Activated T-helper 9 cell treated with anti-CD3 and anti-CD28 coated beads, Interleukin-2, amount 50 U/mL, for 16 hours (primary cell): ENCODE data around the gene ME2.
"Not testable (repeated sequence)": the region's sequence is repeated elsewhere in the genome, so short reads cannot be mapped to it uniquely, and the experiment has no call there.

Experiments
- DNase-seq: peaks from one replicate; pipeline ENCODE4 v3.0.0-alpha.2; 2020; ENCODE audit warnings: low read depth

Gene ME2

DNA sequence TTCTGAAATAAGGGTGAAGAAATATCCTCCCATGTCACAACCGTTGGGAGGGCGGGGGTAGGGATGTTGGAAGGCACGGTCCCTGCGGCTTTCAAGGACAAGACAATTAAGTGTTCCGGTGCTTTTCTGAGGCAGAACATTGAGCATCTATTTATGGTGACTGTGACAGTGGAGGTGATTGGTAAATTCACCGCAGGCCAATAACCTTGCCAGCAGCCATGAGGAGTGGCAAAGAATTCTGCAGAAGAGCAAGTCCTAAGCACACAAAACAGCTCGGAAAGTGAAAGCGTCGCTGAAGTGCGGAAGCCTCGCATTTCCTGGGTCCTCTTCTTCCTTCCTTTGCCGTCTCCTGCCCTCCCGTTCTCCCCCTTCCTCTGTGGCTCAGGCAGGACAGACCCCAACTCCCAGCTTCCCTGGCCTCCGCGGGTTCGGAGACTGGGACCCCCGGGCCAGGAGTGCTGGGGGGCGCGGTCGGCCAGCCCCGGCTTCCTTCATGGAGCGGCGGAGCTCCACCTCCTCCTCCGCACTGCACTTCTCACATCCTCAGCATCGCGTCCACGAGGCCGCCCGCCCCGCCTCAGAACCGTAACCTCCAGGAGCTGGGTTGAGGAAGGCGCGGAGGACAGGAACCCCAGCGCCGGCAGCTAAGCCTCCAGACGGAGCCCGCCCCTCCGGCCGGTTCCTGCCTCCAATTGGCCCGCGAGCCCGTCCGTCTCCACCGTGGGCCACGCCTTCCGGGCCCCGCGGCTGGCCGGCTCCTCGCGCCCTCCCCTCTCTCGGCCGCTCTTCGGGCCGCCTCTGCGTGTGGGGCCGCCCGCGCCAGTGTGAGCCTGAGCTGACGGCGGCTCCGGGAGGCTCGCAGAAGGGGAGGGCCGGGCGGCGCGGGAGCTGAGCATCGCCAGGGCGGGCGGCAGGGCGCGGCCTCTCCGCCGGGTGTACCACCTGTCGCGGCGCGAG, at the start of gene ME2:
TSS of gene ME2 (plus strand) at position 774 of the 957 bp plus-strand sequence. CDS start 16,703 bp downstream, outside the sequence.
- peak; percentile 85 for DNase-seq

DNA sequence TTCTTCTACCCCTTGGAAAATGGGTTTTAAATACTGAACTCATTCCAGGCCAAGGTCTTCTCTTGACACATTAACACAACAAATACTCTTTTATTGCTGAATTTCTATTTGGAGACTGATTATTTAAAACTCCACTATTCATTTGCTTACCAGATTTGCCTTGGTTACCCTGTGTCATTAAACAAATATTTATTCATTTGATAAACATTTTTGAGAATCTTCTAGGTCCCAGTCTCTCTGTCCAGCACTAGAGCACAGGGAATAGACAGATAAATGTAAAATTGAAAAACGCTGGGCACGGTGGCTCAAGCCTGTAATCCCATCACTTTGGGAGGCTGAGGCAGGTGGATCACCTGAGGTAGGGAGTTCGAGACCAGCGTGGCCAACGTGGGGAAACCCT, 49.3 kb upstream of the ME2 start:
- DNase-seq = no peak

- DNase-seq = no peak
Observed at GRCh38 chr18:50830544-50830943, 48.4 kb upstream of the ME2 start.

- no peak for DNase-seq
Observed at GRCh38 chr18:50832754-50833153, 46.2 kb upstream of the ME2 start.

DNA sequence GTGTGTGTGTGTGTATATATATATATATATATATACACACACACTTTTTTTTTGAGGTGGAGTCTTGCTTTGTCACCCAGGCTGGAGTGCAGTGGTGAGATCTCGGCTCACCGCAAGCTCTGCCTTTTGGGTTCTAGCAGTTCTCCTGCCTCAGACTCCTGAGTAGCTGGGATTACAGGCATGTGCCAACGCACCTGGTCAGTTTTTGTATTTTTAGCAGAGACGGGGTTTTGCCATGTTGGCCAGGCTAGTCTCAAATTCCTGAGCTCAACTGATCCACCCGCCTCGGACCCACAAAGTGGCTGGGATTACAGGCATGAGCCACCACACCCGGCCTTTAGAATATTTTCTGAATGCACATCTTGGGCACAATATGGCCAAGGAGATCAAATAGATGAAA, 45.4 kb upstream of the ME2 start:
- not testable (repeated sequence) for DNase-seq

- no peak for DNase-seq
Observed at GRCh38 chr18:50836521-50836957, 42.4 kb upstream of the ME2 start.

GRCh38 chr18:50839341-50839740, 39.6 kb upstream of the ME2 start:
- no peak for DNase-seq

DNA sequence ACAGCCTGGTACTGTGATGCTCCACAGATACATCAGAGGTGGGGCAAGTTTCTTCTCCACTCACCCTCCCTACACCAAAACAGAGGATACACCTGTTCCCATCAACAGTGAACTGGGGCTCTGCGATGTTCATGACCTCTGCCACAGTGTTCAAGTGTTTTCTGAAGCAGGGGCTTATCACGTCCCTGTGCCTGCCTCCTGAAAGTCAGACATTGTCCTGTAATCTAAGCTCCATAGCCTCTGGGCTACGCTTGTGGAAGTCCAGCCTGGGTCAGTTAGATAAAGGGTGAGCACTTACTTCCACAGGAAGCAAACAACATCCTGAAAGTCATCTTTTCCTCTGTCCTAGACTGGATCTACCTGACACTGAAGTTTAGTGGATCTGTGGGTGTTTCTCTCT, 38.9 kb upstream of the ME2 start:
- no peak for DNase-seq

DNA sequence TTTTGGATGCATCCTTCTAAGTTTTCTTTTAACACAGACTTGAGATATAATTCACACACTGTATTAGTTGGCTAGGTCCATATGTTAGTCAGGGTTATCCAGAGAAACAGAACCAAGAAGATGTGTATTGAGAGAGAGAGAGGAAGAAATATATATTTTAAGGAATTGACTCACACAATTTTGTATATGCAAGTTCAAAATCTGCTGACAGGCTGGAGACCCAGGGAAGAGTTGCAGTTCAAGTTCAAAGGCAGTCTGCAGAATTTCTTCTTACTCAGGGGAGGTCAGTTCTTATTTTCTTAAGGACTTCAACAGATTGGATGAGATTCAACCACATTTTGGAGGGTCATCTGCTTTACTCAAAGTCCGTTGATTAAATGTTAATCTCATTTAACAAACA, 36.1 kb upstream of the ME2 start:
- DNase-seq = no peak

DNA sequence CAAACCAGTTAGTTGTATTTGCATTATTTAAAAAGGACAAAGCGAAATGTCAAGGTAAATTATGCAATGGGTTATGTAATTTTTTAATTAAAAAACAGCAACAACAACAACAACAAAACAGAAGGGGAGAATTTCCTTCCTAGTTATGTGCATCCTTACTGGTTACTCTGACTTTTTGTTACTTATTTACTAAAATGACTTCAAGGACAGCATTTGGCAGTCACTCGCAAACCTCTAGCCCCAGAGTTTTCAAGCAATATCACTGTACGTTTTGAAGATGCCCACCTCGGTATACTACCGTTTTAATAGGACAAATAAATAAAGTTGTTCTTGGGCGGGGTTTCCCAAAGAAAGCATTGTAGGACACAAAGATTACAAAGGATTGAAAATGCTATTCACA, 34.4 kb upstream of the ME2 start:
- no peak for DNase-seq

GRCh38 chr18:50844960-50845359, 34.0 kb upstream of the ME2 start:
- DNase-seq = no peak

GRCh38 chr18:50847192-50847591, 31.7 kb upstream of the ME2 start:
- DNase-seq = no peak

- DNase-seq = no peak
Observed at GRCh38 chr18:50848061-50848551, 30.8 kb upstream of the ME2 start.

- no peak for DNase-seq
Observed at GRCh38 chr18:50848991-50849390, 29.9 kb upstream of the ME2 start.

- DNase-seq = no peak
Observed at GRCh38 chr18:50849419-50849821, 29.5 kb upstream of the ME2 start.

DNA sequence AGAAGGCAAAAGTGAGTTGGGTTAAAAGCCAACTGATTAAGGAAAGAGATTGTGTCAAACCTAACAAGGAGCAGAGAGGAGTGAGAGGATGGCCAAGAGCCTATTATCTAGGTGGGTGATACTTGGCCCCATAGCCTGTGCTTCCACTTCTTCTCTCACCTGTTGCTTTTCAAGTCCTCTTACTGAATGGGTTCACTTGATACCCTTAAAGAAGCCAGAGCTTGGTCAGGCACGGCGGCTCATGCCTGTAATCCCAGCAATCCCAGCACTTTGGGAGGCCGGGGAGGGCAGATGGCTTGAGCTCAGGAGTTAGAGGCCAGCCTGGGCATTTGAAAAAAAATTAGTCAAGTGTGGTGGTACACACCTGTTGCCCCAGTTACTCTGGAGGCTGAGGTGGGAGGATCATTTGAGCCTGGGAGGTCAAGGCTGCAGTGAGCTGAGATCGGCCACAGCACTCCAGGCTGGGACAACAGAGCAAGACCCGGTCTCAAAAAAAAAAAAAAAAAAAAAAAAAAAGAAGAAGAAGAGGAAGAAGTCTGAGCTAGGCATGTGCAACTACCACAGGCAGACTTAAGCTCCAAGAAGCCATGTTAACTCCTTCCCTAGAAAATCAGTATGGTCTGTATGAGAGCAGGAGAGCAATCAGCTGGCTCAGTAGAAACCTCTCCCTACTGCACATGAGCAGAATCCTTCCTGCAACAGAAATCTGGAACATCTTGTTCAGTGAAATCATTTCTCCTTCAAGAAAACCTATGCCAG, 28.4 kb upstream of the ME2 start:
- DNase-seq = no peak

- no peak for DNase-seq
Observed at GRCh38 chr18:50853863-50854271, 25.1 kb upstream of the ME2 start.

- DNase-seq = no peak
Observed at GRCh38 chr18:50855976-50856757, 22.8 kb upstream of the ME2 start.

DNA sequence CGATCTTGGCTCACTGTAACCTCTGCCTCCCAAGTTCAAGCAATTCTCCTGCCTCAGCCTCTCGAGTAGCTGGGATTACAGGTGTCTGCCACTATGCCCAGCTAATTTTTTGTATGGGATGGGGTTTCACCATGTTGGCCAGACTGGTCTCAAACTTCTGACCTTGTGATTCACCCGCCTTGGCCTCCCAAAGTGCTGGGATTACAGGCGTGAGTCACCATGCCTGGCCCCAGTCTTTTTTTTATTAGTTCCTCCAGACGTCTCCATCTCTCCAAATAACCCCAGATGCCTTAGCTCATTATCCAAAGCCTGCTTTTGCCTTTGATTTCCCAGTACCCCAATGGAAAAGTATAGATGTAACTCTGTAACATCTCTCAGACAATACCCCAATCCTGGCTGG, 21.8 kb upstream of the ME2 start:
- DNase-seq = not testable (repeated sequence)

DNA sequence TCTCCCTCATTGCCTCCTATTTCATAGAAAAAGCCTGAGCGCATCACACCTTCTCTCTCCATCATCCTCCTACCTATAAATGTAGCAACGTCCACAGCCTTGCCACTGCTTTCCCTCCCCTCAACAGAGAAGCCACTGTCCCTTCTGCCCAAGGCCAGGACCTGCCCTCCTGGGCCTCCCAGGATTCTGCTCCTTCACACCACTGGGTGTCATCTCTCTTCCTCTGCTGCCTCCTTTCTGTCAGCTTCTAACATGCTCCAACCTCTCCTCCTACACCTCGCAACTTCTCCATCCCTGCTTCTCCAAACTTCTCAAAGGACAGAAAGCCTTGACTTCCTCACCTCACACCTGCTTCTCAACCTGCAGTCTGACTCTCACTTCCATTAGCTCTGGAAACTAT, 21.2 kb upstream of the ME2 start:
- no peak for DNase-seq

GRCh38 chr18:50859793-50860555, 18.9 kb upstream of the ME2 start:
- DNase-seq = no peak
